ENCODE data around the gene TIGAR.

Gene TIGAR

DNA sequence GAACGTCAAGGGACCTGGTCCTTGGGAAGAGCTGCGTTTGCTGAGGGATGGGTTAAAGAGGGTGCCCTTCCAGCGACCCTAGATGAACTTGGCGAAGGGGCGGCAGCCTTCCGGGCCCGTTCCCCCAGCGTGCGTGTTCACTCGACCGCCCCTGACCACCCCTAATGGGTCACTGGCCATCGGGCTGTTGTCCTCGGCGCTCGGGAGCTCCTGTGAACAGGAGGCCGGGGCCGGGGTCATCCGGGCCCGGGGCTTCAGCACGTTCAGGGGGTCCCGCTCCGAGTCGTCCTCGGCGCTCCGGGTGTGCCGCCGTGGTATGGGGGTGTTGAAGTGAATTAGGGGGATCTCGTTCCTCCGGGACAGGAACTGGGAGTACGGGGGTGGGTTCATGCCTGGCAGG, 49.3 kb downstream of the TIGAR start:
- H3K4me1 ChIP-seq (ENCODE audit: control insufficient read depth in 1 of 2, insufficient read depth in 1 of 2, low read depth in 1 of 2, low read length in 1 of 2), result no peaks in the 10 kb centered on the region
- H3K27ac ChIP-seq, result no peak overlapping the region
- H3K27me3 ChIP-seq, result peaks cover 68% of the 10 kb centered on the region
- no peaks in the 10 kb centered on the region for H3K36me3 ChIP-seq
- H3K9me3 ChIP-seq, result no peaks in the 10 kb centered on the region
- no peak overlapping the region for H3K4me3 ChIP-seq (ENCODE audit: low read depth in 1 of 2, low read length in 1 of 2)
- TF ChIP-seq, protein P1, sequence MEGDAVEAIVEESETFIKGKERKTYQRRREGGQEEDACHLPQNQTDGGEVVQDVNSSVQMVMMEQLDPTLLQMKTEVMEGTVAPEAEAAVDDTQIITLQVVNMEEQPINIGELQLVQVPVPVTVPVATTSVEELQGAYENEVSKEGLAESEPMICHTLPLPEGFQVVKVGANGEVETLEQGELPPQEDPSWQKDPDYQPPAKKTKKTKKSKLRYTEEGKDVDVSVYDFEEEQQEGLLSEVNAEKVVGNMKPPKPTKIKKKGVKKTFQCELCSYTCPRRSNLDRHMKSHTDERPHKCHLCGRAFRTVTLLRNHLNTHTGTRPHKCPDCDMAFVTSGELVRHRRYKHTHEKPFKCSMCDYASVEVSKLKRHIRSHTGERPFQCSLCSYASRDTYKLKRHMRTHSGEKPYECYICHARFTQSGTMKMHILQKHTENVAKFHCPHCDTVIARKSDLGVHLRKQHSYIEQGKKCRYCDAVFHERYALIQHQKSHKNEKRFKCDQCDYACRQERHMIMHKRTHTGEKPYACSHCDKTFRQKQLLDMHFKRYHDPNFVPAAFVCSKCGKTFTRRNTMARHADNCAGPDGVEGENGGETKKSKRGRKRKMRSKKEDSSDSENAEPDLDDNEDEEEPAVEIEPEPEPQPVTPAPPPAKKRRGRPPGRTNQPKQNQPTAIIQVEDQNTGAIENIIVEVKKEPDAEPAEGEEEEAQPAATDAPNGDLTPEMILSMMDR (IDR thresholded peaks at IDR 0.05), result no peak

DNA sequence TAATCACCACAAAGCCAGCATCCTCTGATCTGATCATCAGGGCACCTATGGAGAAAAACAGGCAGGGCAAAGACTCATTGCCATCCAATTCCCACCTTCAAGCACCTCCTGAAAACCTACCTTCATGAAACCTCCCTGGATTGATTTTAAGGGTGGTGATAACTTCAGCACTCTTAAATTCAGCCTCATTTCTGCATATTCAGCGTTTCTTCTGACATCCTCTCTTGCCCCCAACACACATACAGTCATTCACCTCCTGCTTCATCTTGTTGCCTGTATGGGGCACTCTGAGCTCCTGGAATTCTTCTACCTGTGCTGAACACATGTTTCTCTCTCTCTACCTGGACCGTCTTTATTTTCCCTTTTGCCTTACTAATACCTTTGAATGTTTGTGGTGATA, 51.6 kb downstream of the TIGAR start:
- Histone ChIP-seq H3K4me3 (ENCODE audit: low read depth in 1 of 2, low read length in 1 of 2) (no peak overlapping the region), H3K36me3 (no peaks in the 10 kb centered on the region), H3K9me3 (no peaks in the 10 kb centered on the region), H3K27me3 (peaks cover 59% of the 10 kb centered on the region), H3K27ac (no peak overlapping the region), H3K4me1 (ENCODE audit: control insufficient read depth in 1 of 2, insufficient read depth in 1 of 2, low read depth in 1 of 2, low read length in 1 of 2) (no peaks in the 10 kb centered on the region)
- TF ChIP-seq, protein P1 (IDR thresholded peaks at IDR 0.05), result no peak

DNA sequence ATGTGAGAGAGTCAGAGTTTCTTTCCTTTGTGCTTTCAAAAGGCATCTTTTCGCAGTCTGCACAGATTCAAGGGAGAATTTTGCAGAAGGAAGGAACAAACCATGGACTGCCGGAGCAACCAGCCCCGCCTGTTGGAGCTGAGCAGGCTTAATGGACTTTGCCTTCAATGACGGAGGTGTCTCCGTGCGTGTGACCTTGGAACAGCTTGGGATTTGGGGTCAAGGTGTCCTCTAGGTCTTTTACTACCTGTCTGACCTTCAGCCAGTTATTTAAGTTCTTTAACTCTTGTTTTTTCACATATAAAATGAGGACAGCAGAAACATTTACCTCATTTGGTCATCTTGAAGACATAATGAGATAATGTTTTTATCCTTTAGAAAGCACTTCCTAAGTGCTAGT, 54.4 kb downstream of the TIGAR start:
- Histone ChIP-seq H3K4me3 (ENCODE audit: low read depth in 1 of 2, low read length in 1 of 2) (no peak overlapping the region), H3K27me3 (peaks cover 68% of the 10 kb centered on the region), H3K4me1 (ENCODE audit: control insufficient read depth in 1 of 2, insufficient read depth in 1 of 2, low read depth in 1 of 2, low read length in 1 of 2) (no peaks in the 10 kb centered on the region), H3K9me3 (no peaks in the 10 kb centered on the region), H3K27ac (no peak overlapping the region), H3K36me3 (no peaks in the 10 kb centered on the region)
- TF ChIP-seq, protein P1 (IDR thresholded peaks at IDR 0.05), result no peak

DNA sequence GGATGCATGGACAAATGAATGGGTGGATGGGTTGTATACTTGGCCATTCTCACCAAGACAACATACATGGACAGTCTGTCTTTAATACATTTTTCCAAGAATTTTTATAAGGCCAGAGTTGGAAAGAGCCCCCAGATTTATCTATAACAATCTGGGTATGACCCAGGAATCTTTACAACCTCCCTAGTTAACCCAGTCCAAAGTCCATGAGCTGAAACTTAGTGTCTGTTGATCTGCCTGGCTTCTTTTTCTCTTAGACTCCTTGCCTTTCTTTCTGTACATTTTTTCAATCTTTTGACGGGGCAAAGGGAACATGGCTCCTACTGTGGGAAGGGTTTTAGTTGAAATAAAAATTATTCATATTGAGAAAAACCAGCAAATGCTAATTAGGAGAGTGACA, 57.8 kb downstream of the TIGAR start:
- Histone ChIP-seq H3K4me1 (ENCODE audit: control insufficient read depth in 1 of 2, insufficient read depth in 1 of 2, low read depth in 1 of 2, low read length in 1 of 2) (no peaks in the 10 kb centered on the region), H3K4me3 (ENCODE audit: low read depth in 1 of 2, low read length in 1 of 2) (no peak overlapping the region), H3K36me3 (no peaks in the 10 kb centered on the region), H3K27me3 (peaks cover 71% of the 10 kb centered on the region), H3K9me3 (no peaks in the 10 kb centered on the region), H3K27ac (no peak overlapping the region)
- TF ChIP-seq, protein P1 (IDR thresholded peaks at IDR 0.05), result no peak

DNA sequence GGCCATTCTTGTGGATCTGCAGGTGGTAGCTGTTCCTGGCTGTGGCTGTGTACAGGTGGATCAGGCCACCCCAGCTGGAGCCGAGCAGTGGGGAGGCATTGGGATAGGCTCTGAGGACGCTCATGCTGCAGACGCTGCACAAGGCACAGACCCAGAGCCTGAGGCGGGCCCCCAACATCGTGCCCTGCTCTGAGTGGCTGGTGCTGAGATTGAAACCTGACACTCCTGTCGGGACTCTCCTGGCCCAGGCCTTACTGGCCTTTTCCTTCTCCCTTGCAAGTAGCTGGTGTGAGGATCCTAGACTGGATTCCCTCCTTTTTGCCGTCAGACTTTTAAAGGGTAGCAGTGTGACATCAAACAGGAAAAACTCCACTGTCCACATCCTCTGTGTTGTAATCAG, 58.4 kb downstream of the TIGAR start, which contains the start of gene FGF23:
TSS of gene FGF23 (minus strand) at position 308 of the 400 bp plus-strand sequence. CDS start at position 178, 130 bp downstream.
- H3K9me3 ChIP-seq, result no peaks in the 10 kb centered on the region
- TF ChIP-seq, protein P1 (IDR thresholded peaks at IDR 0.05), result no peak

DNA sequence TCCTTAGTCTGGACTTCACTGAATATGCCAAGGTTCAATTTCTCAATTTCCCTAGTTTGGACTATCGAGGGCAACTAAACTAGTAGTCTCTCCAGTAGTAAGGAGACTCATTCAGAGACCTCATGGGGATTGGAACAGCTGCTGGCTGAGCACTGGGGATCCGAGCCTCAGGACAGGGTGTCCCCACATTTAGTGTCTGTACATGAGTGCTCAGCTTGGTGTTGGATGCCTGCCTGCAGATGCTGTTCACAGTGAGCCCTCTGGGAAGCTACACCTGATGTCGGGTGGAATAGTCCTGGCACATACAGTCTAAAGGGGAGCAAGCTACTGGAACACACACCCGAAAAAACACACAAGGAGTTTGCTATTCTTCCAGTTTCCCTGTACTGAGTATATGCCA, 59.3 kb downstream of the TIGAR start:
- Histone ChIP-seq H3K4me1 (ENCODE audit: control insufficient read depth in 1 of 2, insufficient read depth in 1 of 2, low read depth in 1 of 2, low read length in 1 of 2) (no peaks in the 10 kb centered on the region), H3K27me3 (peaks cover 59% of the 10 kb centered on the region), H3K36me3 (no peaks in the 10 kb centered on the region), H3K4me3 (ENCODE audit: low read depth in 1 of 2, low read length in 1 of 2) (no peak overlapping the region), H3K9me3 (no peaks in the 10 kb centered on the region), H3K27ac (no peak overlapping the region)
- TF ChIP-seq, protein P1 (IDR thresholded peaks at IDR 0.05), result no peak

More for the DNA sequence above, 58.4 kb downstream of the TIGAR start, which contains the start of gene FGF23:
- no peak within 1 kb of the TSS for H3K4me3 ChIP-seq (ENCODE audit: low read depth in 1 of 2, low read length in 1 of 2)
- no peaks in the 10 kb centered on the region for H3K4me1 ChIP-seq (ENCODE audit: control insufficient read depth in 1 of 2, insufficient read depth in 1 of 2, low read depth in 1 of 2, low read length in 1 of 2)
- peaks cover 65% of the 10 kb centered on the region for H3K27me3 ChIP-seq
- H3K36me3 ChIP-seq, result no peaks in the 10 kb centered on the region
- no peak within 1 kb of the TSS for H3K27ac ChIP-seq

All from neutrophil (primary cell).